ENCODE data around the gene PIGW. TPM values are rescaled to one million over a fixed set of nuclear protein-coding genes. Genes with fewer than 3 reads are reported as not detected.

PIGW gene
- total RNA-seq, 4 donors from 2014 or later = 6.9 to 11.0 (median 9.0) TPM

DNA sequence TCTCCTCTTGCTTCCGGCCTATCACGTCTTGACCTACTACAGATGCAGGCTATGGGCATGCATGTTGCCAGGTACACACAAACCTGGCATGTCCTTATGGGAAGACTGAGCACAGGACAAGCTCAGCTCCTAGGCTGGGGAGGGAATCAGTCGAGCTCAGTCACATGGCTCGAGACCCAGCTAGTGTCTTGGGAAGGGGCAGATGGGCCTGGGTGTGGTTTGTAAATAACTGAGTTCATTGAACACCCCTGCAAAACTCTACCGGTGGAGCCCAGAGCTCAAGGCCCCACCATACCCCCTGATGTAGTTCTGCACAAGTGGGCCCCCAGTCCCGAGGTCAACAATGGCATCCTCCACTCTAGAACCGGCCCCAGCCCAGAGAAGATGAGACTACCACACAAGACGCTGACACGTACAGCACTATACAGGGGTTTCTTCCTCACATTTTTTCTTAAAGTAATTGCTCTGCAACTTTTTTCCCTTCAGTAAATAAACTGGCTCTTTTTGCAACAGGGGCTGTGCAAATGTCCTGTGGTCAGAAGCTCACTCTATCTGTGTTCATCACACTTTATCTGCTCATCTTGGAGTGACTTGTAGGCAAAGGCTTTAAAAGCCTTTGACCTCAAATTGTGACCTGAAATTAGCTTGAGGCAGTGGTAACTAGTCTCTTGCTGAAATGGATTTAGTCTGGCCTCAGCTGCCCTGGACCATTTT, 25.4 kb upstream of the PIGW start:
- DNase-seq = no peak
- TF ChIP-seq POLR2A (IDR thresholded peaks at IDR 0.05) = no peak
- TF ChIP-seq, protein P1, sequence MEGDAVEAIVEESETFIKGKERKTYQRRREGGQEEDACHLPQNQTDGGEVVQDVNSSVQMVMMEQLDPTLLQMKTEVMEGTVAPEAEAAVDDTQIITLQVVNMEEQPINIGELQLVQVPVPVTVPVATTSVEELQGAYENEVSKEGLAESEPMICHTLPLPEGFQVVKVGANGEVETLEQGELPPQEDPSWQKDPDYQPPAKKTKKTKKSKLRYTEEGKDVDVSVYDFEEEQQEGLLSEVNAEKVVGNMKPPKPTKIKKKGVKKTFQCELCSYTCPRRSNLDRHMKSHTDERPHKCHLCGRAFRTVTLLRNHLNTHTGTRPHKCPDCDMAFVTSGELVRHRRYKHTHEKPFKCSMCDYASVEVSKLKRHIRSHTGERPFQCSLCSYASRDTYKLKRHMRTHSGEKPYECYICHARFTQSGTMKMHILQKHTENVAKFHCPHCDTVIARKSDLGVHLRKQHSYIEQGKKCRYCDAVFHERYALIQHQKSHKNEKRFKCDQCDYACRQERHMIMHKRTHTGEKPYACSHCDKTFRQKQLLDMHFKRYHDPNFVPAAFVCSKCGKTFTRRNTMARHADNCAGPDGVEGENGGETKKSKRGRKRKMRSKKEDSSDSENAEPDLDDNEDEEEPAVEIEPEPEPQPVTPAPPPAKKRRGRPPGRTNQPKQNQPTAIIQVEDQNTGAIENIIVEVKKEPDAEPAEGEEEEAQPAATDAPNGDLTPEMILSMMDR (IDR thresholded peaks at IDR 0.05) = no peak
- intact Hi-C loops (cut with DNase I) = no loop called here

DNA sequence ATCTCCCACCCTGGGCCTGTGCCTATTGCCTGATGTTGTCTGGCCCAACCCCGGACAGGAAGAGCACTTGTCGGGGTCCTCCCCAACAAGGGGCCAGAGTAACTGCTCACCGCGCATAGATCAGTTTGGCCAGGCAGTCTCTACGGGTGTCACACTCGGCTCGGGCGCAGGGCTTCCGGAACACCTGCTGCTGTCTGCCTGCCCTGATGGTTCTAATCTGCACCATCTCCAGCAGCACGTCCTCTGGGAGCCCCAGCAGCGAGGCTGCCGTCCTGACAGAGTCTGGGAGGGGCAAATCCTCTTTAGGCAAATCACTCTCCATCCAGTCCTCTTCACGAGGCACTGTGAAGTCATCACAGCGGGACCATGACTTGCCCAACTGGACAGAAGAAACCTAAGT, 24.2 kb upstream of the PIGW start:
- intact Hi-C loops (cut with DNase I) = no loop called here
- 53% methylated on average over 3 of the region's 14 CpGs; no CpG with 5 or more reads in 1 of the 2 donors for WGBS, 2 donors

More for the DNA sequence above, 25.4 kb upstream of the PIGW start:
- Histone ChIP-seq H3K36me3 (peaks cover 15 to 96% (median 20%) of the 10 kb centered on the region in 3 donors), H3K27me3 (no peaks in the 10 kb centered on the region), H3K27ac (no peak overlapping the region), H3K4me3 (no peak overlapping the region), H3K9me3 (no peaks in the 10 kb centered on the region), H3K4me1 (no peaks in the 10 kb centered on the region)
- WGBS, 2 donors = 91 to 96% methylated on average over 5 to 6 of the region's 9 CpGs

DNA sequence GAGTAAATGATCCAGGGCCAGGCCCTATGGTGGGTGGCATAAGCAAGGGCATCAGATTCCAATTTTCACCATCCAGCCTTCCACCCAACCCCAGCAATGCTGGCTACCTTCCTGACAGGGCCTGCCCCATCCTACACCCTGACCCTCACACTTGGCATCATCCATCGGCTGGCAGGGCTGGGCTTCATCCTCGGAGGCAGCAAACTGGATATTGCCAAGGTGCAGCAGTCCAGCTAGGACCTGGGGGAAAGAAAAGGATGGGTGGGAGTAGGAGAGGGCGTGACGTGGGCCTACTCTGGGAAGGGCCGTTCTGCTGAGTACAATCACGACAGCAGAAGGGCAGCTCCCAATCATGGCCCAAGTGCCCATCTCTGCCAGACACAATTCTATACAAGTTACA, 23.6 kb upstream of the PIGW start:
- intact Hi-C loops (cut with DNase I) = no loop called here
- no peak overlapping the region for H3K27ac ChIP-seq
- no peaks in the 10 kb centered on the region for H3K4me1 ChIP-seq
- no peaks in the 10 kb centered on the region for H3K9me3 ChIP-seq
- peaks cover 5 to 96% (median 13%) of the 10 kb centered on the region in 3 donors for H3K36me3 ChIP-seq
- TF ChIP-seq, protein P1 (IDR thresholded peaks at IDR 0.05) = no peak
- no peak for TF ChIP-seq POLR2A (IDR thresholded peaks at IDR 0.05)
- no peak for DNase-seq
- WGBS, 2 donors = 94 to 100% methylated on average over 4 of the region's 6 CpGs
- H3K4me3 ChIP-seq = no peak overlapping the region
- H3K27me3 ChIP-seq = no peaks in the 10 kb centered on the region

More for the DNA sequence above, 24.2 kb upstream of the PIGW start:
- Histone ChIP-seq H3K4me3 (no peak overlapping the region), H3K36me3 (peaks cover 8 to 96% (median 13%) of the 10 kb centered on the region in 3 donors), H3K4me1 (no peaks in the 10 kb centered on the region), H3K9me3 (no peaks in the 10 kb centered on the region), H3K27ac (no peak overlapping the region), H3K27me3 (no peaks in the 10 kb centered on the region)
- no peak for DNase-seq
- TF ChIP-seq, protein P1 (IDR thresholded peaks at IDR 0.05) = no peak
- no peak for TF ChIP-seq POLR2A (IDR thresholded peaks at IDR 0.05)

DNA sequence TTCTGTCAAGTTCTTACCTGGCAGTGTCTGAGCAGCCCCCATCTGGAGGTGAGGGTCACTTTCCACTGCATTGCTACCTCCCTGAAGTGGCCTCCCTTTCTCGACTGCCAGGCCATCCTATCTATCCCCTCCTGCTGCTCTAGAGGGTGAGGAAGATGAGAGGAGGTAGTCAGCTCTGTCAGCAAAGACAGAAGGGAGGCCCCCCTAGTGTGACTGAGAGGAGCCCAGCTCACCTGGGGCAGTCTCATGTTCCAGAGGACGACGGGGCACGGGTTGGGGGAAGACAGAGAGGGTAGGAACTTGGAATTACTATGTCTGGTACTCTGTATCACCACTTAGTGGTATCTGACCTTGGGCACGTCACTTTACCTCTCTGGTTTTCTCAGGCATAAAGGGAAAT, 22.1 kb upstream of the PIGW start:
- H3K36me3 ChIP-seq = peaks cover 0 to 96% (median 10%) of the 10 kb centered on the region in 3 donors
- intact Hi-C loops (cut with DNase I) = no loop called here
- WGBS, 2 donors = 82 to 93% methylated on average over 2 to 4 of the region's 5 CpGs

DNA sequence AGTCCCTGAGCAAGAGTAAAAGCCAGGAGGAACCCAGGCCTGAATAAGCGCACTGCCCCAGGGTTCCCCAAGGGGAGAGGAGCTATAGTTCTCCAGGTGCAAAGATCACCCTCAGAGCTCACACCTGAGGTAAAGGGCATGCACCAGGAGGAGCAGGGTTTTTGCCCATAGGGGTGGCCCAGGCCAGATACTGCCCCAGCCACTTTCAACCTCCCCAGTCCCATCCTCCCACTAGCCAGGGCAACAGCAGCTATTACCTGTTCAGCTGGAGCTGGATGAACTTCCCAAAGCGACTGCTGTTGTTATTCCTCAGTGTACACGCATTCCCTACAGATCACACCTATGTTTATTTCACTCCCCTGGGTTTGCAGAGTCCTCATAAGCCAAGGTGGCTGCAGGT, 19.9 kb upstream of the PIGW start:
- intact Hi-C loops (cut with DNase I) = no loop called here
- Histone ChIP-seq H3K27ac (no peak overlapping the region), H3K36me3 (peaks cover 0 to 93% (median 10%) of the 10 kb centered on the region in 3 donors), H3K4me3 (no peak overlapping the region), H3K9me3 (no peaks in the 10 kb centered on the region), H3K4me1 (no peaks in the 10 kb centered on the region), H3K27me3 (no peaks in the 10 kb centered on the region)
- 93 to 100% methylated on average over 2 to 3 of the region's 3 CpGs for WGBS, 2 donors
- TF ChIP-seq POLR2A (IDR thresholded peaks at IDR 0.05) = no peak
- TF ChIP-seq, protein P1 (IDR thresholded peaks at IDR 0.05) = no peak
- DNase-seq = no peak

More for the DNA sequence above, 22.1 kb upstream of the PIGW start:
- Histone ChIP-seq H3K4me3 (no peak overlapping the region), H3K4me1 (no peaks in the 10 kb centered on the region), H3K27me3 (no peaks in the 10 kb centered on the region), H3K27ac (no peak overlapping the region), H3K9me3 (no peaks in the 10 kb centered on the region)
- no peak for TF ChIP-seq POLR2A (IDR thresholded peaks at IDR 0.05)
- TF ChIP-seq, protein P1 (IDR thresholded peaks at IDR 0.05) = no peak
- no peak for DNase-seq
